Panc1 (cell line): ENCODE results near the gene SLC49A4.

Experiments
- POLR2AphosphoS5 ChIP-seq: IDR thresholded peaks from 2 replicates; pipeline ENCODE4 v1.6.1; 2012; ENCODE audit warnings: mild to moderate bottlenecking, low read depth, low read length, moderate library complexity
- REST ChIP-seq, 2 experiments: IDR thresholded peaks; 2 replicates each; pipeline ENCODE4 v1.6.1; 2011 to 2012; ENCODE audit warnings: low read depth in 2 of 2, control low read depth in 1 of 2, low read length in 1 of 2, mild to moderate bottlenecking in 1 of 2, moderate library complexity in 1 of 2; ENCODE audit not compliant: insufficient read depth in 1 of 2
- TF ChIP-seq, protein P1 (sequence below): fragments of 450-650 bp; IDR thresholded peaks from 2 replicates; pipeline ENCODE4 v1.5.1; 2017; ENCODE audit warnings: mild to moderate bottlenecking

- TF ChIP-seq, protein P1, sequence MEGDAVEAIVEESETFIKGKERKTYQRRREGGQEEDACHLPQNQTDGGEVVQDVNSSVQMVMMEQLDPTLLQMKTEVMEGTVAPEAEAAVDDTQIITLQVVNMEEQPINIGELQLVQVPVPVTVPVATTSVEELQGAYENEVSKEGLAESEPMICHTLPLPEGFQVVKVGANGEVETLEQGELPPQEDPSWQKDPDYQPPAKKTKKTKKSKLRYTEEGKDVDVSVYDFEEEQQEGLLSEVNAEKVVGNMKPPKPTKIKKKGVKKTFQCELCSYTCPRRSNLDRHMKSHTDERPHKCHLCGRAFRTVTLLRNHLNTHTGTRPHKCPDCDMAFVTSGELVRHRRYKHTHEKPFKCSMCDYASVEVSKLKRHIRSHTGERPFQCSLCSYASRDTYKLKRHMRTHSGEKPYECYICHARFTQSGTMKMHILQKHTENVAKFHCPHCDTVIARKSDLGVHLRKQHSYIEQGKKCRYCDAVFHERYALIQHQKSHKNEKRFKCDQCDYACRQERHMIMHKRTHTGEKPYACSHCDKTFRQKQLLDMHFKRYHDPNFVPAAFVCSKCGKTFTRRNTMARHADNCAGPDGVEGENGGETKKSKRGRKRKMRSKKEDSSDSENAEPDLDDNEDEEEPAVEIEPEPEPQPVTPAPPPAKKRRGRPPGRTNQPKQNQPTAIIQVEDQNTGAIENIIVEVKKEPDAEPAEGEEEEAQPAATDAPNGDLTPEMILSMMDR: no peak
- TF ChIP-seq REST (IDR thresholded peaks at IDR 0.05; ENCODE audit: insufficient read depth in 1 of 2, low read depth in 2 of 2, low read length in 1 of 2) (peak; percentile 49 to 69; a peak in 2 of 4 replicates), POLR2AphosphoS5 (no peak)
Observed at GRCh38 chr3:122916580-122916979, 121.7 kb downstream of the SLC49A4 start.
